Sciatic nerve (tissue), 2 donors: ENCODE data around the gene GPC1. TPM values are rescaled to one million over a fixed set of nuclear protein-coding genes. Genes with fewer than 3 reads are reported as not detected.
"Not testable (repeated sequence)": the region's sequence is repeated elsewhere in the genome, so short reads cannot be mapped to it uniquely, and the experiment has no call there.

Source experiments
- ATAC-seq: fragments of 200-7000 bp; cut with Tn5 transposase; one replicate; pipeline ENCODE4 v1.9.1; 2020; ENCODE audit warnings: mild to moderate bottlenecking, moderate library complexity
- DNase-seq: peaks from one replicate; pipeline ENCODE4 v3.0.0-alpha.2; 2020; ENCODE audit warnings: low spot score
- intact Hi-C: fragments of 100-400 bp; cut with DNase I; formaldehyde crosslinking; loops from one replicate; pipeline ENCODE4 v1.14.2; 2022
- total RNA-seq: library from RNA; stranded (reverse); fragmentation: NEBNext Ultra II Directional; extraction: Animal tissue kit (Norgen Biotek cat#: 25700); gene quantifications from one replicate; pipeline ENCODE4 v1.2.1, GENCODE V29; 2021
- donor health status: DM: no; HTN: no; CAD: no.
- donor health status: DM: no; HTN: no; CAD: no.

GPC1 gene
- total RNA-seq, 1 donor from 2014 or later, result 85.4 TPM

- DNase-seq, result no peak
Measured at GRCh38 chr2:240472078-240472790, 36.8 kb downstream of the GPC1 start.

GRCh38 chr2:240473211-240473610 lies 37.7 kb downstream of the GPC1 start:
- intact Hi-C loops, result no loop called here
- DNase-seq (no peak), ATAC-seq (no peak)

More at GRCh38 chr2:240472078-240472790, 36.8 kb downstream of the GPC1 start:
- ATAC-seq, result no peak
- intact Hi-C loops, result no loop called here

GRCh38 chr2:240477916-240478315 lies 42.5 kb downstream of the GPC1 start:
- intact Hi-C loops, result no loop called here
- DNase-seq (no peak), ATAC-seq (no peak)

- peak; percentile 43 for DNase-seq
- ATAC-seq, result no peak
- intact Hi-C loops, result no loop called here
Measured at GRCh38 chr2:240478346-240479110, 43.1 kb downstream of the GPC1 start.

GRCh38 chr2:240479111-240479501 lies 43.6 kb downstream of the GPC1 start:
- ATAC-seq (no peak), DNase-seq (peak; percentile 42)
- intact Hi-C loops, result no loop called here

- intact Hi-C loops, result no loop called here
- DNase-seq, result peak; percentile 51
- ATAC-seq, result no peak
Measured at GRCh38 chr2:240480834-240481623, 45.6 kb downstream of the GPC1 start.

GRCh38 chr2:240481720-240482119 lies 46.3 kb downstream of the GPC1 start:
- DNase-seq (no peak), ATAC-seq (no peak)
- intact Hi-C loops, result no loop called here

- peak; percentile 13 for ATAC-seq
- intact Hi-C loops, result no loop called here
- DNase-seq, result no peak
Measured at GRCh38 chr2:240482141-240482540, 46.7 kb downstream of the GPC1 start.

- ATAC-seq (no peak), DNase-seq (no peak)
- intact Hi-C loops, result no loop called here
Measured at GRCh38 chr2:240491483-240491882, 56.0 kb downstream of the GPC1 start.

- ATAC-seq, result no peak
- DNase-seq, result no peak
- intact Hi-C loops, result no loop called here
Measured at GRCh38 chr2:240494194-240494793, 58.8 kb downstream of the GPC1 start.

GRCh38 chr2:240494942-240495341 lies 59.5 kb downstream of the GPC1 start:
- intact Hi-C loops, DNase-seq, ATAC-seq: not testable (repeated sequence)

GRCh38 chr2:240497082-240497481 lies 61.6 kb downstream of the GPC1 start:
- ATAC-seq, DNase-seq, intact Hi-C loops: not testable (repeated sequence)

- ATAC-seq, result no peak
- peak; percentile 18 for DNase-seq
- intact Hi-C loops, result no loop called here
Measured at GRCh38 chr2:240498171-240498957, 62.9 kb downstream of the GPC1 start.

- ATAC-seq (no peak), DNase-seq (peak; percentile 22)
- intact Hi-C loops, result no loop called here
Measured at GRCh38 chr2:240498958-240499260, 63.4 kb downstream of the GPC1 start.

GRCh38 chr2:240499309-240500301 lies 64.1 kb downstream of the GPC1 start:
- DNase-seq, result peak; percentile 51
- peak; percentile 22 for ATAC-seq
- intact Hi-C loops, result no loop called here

GRCh38 chr2:240500561-240501423 lies 65.3 kb downstream of the GPC1 start:
- no peak for ATAC-seq
- intact Hi-C loops, result no loop called here
- DNase-seq, result peak; percentile 52
